Measurements from ENCODE around the gene SUSD3.

GRCh38 chr9:93112116-93112863 is 53.8 kb downstream of the SUSD3 start:
- TF ChIP-seq CEBPB (IDR thresholded peaks at IDR 0.05) (no peak), FOXM1 (IDR thresholded peaks at IDR 0.05; ENCODE audit: borderline replicate concordance, low read depth) (no peak), REST (IDR thresholded peaks at IDR 0.05; ENCODE audit: low read depth) (no peak), EGR1 (IDR thresholded peaks at IDR 0.05) (no peak), MAX (IDR thresholded peaks at IDR 0.05) (no peak)
